Hypothalamus (tissue), 51 donors: ENCODE results near the gene KRTAP10-7.
A peak's percentile ranks its signal among the peaks of the same experiment; 100 is the strongest.
"Not testable (repeated sequence)": the region's sequence is repeated elsewhere in the genome, so short reads cannot be mapped to it uniquely, and the experiment has no call there.

Experiments
- DNase-seq, 51 donors: peaks; one replicate each; lab custom pipeline; 2025; lab: John Stamatoyannopoulos, UW

Gene KRTAP10-7

GRCh38 chr21:44609193-44609592 lies 8.8 kb downstream of the KRTAP10-7 start:
- no peak for DNase-seq

- DNase-seq: not testable (repeated sequence)
Observed at GRCh38 chr21:44610157-44610843, 9.9 kb downstream of the KRTAP10-7 start.

- no peak for DNase-seq
Observed at GRCh38 chr21:44611551-44611950, 11.2 kb downstream of the KRTAP10-7 start.

- DNase-seq: no peak
Observed at GRCh38 chr21:44612029-44612486, 11.7 kb downstream of the KRTAP10-7 start, which contains the start of gene KRTAP10-8. KRTAP10-8 (plus strand) TSS chr21:44612079; CDS start chr21:44612101, 22 bp downstream.

- DNase-seq: no peak
Observed at GRCh38 chr21:44612669-44613229, 12.4 kb downstream of the KRTAP10-7 start.

- DNase-seq: no peak
Observed at GRCh38 chr21:44613386-44614155, 13.2 kb downstream of the KRTAP10-7 start.

- DNase-seq: no peak
Observed at GRCh38 chr21:44614161-44614631, 13.8 kb downstream of the KRTAP10-7 start.

GRCh38 chr21:44614961-44615391 lies 14.6 kb downstream of the KRTAP10-7 start:
- DNase-seq: no peak

- no peak for DNase-seq
Observed at GRCh38 chr21:44615466-44615865, 15.1 kb downstream of the KRTAP10-7 start.

GRCh38 chr21:44615911-44616590 lies 15.7 kb downstream of the KRTAP10-7 start:
- no peak for DNase-seq

GRCh38 chr21:44616591-44616926 lies 16.2 kb downstream of the KRTAP10-7 start:
- no peak for DNase-seq

GRCh38 chr21:44617071-44617501 lies 16.7 kb downstream of the KRTAP10-7 start:
- DNase-seq: no peak

GRCh38 chr21:44618504-44618903 lies 18.1 kb downstream of the KRTAP10-7 start:
- peak in 3 of 51 donors; percentile 3 to 6 (median 4) for DNase-seq

GRCh38 chr21:44618909-44619308 lies 18.5 kb downstream of the KRTAP10-7 start:
- DNase-seq: no peak

GRCh38 chr21:44619886-44620285 lies 19.5 kb downstream of the KRTAP10-7 start:
- DNase-seq: no peak

- no peak for DNase-seq
Observed at GRCh38 chr21:44623575-44623974, 23.2 kb downstream of the KRTAP10-7 start.

- no peak for DNase-seq
Observed at GRCh38 chr21:44625756-44626155, 25.4 kb downstream of the KRTAP10-7 start.

GRCh38 chr21:44626262-44626661 lies 25.9 kb downstream of the KRTAP10-7 start:
- no peak for DNase-seq

- DNase-seq: no peak
Observed at GRCh38 chr21:44626673-44627143, 26.3 kb downstream of the KRTAP10-7 start, which contains the start of gene KRTAP10-9. KRTAP10-9 (plus strand) TSS chr21:44627093; CDS start chr21:44627172, 79 bp downstream.

- not testable (repeated sequence) for DNase-seq
Observed at GRCh38 chr21:44627181-44627822, 26.9 kb downstream of the KRTAP10-7 start.
